ENCODE measurements around the gene INPPL1. TPM values are rescaled to one million over a fixed set of nuclear protein-coding genes. Genes with fewer than 3 reads are reported as not detected.
"Not testable (repeated sequence)": the region's sequence is repeated elsewhere in the genome, so short reads cannot be mapped to it uniquely, and the experiment has no call there.

INPPL1 gene
- total and polyA plus RNA-seq, 2 of the 13 experiments (the other 11 are each of a cell fraction or from before 2014, with no cell fraction given) = 29.1 to 66.9 TPM

DNA sequence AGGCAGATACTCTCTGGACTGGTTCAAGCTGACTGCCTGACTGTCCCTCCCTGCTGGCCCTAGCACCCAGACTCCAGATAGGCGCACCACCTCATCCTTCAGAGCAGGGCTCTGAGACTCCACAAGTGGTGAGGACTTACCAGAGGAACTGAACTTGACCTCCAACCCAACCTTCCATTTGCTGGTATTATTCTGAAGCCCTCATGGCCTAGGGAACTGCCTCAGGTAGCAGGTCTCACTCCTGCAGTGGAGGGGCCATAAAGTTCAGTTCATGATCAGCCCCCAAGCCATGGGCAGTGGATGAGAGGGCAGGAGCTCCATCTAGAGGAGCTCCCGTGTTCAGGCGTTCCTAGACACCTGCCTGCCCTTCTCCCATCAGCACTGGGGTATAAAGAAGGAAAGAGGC, 43.0 kb upstream of the INPPL1 start:
- H3K27me3 ChIP-seq (ENCODE audit: control insufficient read depth in 1 of 2, insufficient read depth in 2 of 2, low read length in 2 of 2); H3K79me2 ChIP-seq (ENCODE audit: insufficient read depth, low read length); DNase-seq (ENCODE audit: low spot score); H3K4me3 ChIP-seq (replicated peaks in 1 of 3; ENCODE audit: insufficient read depth in 1 of 3, low read depth in 2 of 3, low read length in 3 of 3); H3K9ac ChIP-seq (ENCODE audit: insufficient read depth, low read depth, low read length); H3K27ac ChIP-seq (ENCODE audit: extremely low read length, insufficient read depth, low read length); CTCF ChIA-PET (ENCODE audit: low intra/inter-chr PET ratio, low total read pairs); H3K36me3 ChIP-seq (replicated peaks in 1 of 2; ENCODE audit: control insufficient read depth in 1 of 2, insufficient read depth in 2 of 2, low read length in 2 of 2); H3K4me2 ChIP-seq (ENCODE audit: low read depth, low read length); H3K4me1 ChIP-seq (ENCODE audit: insufficient read depth, low read length); H4K20me1 ChIP-seq (ENCODE audit: insufficient read depth, low read length); POLR2A ChIA-PET; H2AFZ ChIP-seq (ENCODE audit: low read length); in situ Hi-C loops (cut with HindIII; ENCODE audit: extremely low pct_ligation_motif_present, low pct_unique_long_range_greater_than_20kb); H3K9me3 ChIP-seq (ENCODE audit: low read length); BruUV-seq (replicated peaks): not testable (repeated sequence)
- WGBS (ENCODE audit: low lambda C conversion rate) = 38% methylated on average over 3 of the region's 3 CpGs
- intact Hi-C loops (cut with micrococcal nuclease; ENCODE audit: unreplicated experiment) = loop anchor here (2.0 kb wide), 1 partner anchor 39 kb away; no protein-coding TSS in a partner anchor
- ATAC-seq (peak; percentile 73), FAIRE-seq (peak; percentile 28)
- TF ChIP-seq, protein P1, sequence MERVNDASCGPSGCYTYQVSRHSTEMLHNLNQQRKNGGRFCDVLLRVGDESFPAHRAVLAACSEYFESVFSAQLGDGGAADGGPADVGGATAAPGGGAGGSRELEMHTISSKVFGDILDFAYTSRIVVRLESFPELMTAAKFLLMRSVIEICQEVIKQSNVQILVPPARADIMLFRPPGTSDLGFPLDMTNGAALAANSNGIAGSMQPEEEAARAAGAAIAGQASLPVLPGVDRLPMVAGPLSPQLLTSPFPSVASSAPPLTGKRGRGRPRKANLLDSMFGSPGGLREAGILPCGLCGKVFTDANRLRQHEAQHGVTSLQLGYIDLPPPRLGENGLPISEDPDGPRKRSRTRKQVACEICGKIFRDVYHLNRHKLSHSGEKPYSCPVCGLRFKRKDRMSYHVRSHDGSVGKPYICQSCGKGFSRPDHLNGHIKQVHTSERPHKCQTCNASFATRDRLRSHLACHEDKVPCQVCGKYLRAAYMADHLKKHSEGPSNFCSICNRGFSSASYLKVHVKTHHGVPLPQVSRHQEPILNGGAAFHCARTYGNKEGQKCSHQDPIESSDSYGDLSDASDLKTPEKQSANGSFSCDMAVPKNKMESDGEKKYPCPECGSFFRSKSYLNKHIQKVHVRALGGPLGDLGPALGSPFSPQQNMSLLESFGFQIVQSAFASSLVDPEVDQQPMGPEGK (CRISPR knock-in tag; IDR thresholded peaks at IDR 0.05) = peak; percentile 70
- TF ChIP-seq STAG1 (CRISPR knock-in tag; IDR thresholded peaks at IDR 0.05) = peak; percentile 47
- peak; percentile 75 for TF ChIP-seq CTCF (CRISPR knock-in tag; IDR thresholded peaks at IDR 0.05)

DNA sequence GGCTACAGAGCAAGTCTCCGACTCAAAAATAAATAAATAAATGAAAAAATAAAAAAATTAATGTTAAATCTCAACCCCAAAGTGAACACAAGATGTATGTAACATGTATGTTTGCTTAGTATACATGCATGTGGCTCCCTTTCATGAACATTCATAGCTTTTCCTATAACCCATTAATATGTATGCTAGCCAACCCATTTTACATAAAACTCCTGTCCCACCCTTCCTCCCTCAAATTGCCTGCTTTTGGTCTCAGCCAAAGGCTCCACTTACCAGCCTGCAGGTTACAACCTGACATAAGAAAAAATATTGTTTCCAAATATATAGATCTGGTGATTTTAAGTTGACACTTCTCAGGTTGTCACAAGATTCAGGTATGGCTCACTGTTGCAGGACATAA, 36.3 kb upstream of the INPPL1 start:
- CTCF ChIA-PET (ENCODE audit: low intra/inter-chr PET ratio, low total read pairs) = no interaction called here
- H3K79me2 ChIP-seq (ENCODE audit: insufficient read depth, low read length) = no peaks in the 10 kb centered on the region
- H3K27ac ChIP-seq (ENCODE audit: extremely low read length, insufficient read depth, low read length) = no peak overlapping the region
- H3K27me3 ChIP-seq (ENCODE audit: control insufficient read depth in 1 of 2, insufficient read depth in 2 of 2, low read length in 2 of 2) = 0 out of 5 replicates have a peak, but pooled peaks cover 0 to 6% of the 10 kb centered on the region in 2 experiments
- no peaks in the 10 kb centered on the region for H3K36me3 ChIP-seq (replicated peaks in 1 of 2; ENCODE audit: control insufficient read depth in 1 of 2, insufficient read depth in 2 of 2, low read length in 2 of 2)
- H3K9ac ChIP-seq (ENCODE audit: insufficient read depth, low read depth, low read length) = no peak overlapping the region
- no peak overlapping the region for H2AFZ ChIP-seq (ENCODE audit: low read length)
- no peak for ATAC-seq
- no TSS peak for BruUV-seq (replicated peaks)
- DNase-seq (ENCODE audit: low spot score) = no peak
- 0 out of 2 replicates have a peak, but pooled peaks cover 7% of the 10 kb centered on the region for H3K4me1 ChIP-seq (ENCODE audit: insufficient read depth, low read length)
- POLR2A ChIA-PET = no interaction called here
- no peak overlapping the region for H3K4me3 ChIP-seq (replicated peaks in 1 of 3; ENCODE audit: insufficient read depth in 1 of 3, low read depth in 2 of 3, low read length in 3 of 3)
- FAIRE-seq = no peak
- no peak overlapping the region for H3K4me2 ChIP-seq (ENCODE audit: low read depth, low read length)
- in situ Hi-C loops (cut with HindIII; ENCODE audit: extremely low pct_ligation_motif_present, low pct_unique_long_range_greater_than_20kb) (no loop called here), intact Hi-C loops (cut with micrococcal nuclease; ENCODE audit: unreplicated experiment) (no loop called here)
- H3K9me3 ChIP-seq (ENCODE audit: low read length) = no peaks in the 10 kb centered on the region
- H4K20me1 ChIP-seq (ENCODE audit: insufficient read depth, low read length) = no peaks in the 10 kb centered on the region
- WGBS (ENCODE audit: low lambda C conversion rate) = 50% methylated on average over 1 of the region's 1 CpG
- TF ChIP-seq ZNF670 (CRISPR knock-in tag; IDR thresholded peaks at IDR 0.05; ENCODE audit: borderline replicate concordance) (no peak), ZC3H13 (CRISPR knock-in tag; IDR thresholded peaks at IDR 0.05) (no peak), KMT2A (CRISPR knock-in tag; IDR thresholded peaks at IDR 0.05) (no peak), HNF4A (CRISPR knock-in tag; IDR thresholded peaks at IDR 0.05) (no peak), SP4 (CRISPR knock-in tag; IDR thresholded peaks at IDR 0.05) (no peak), ZNF569 (CRISPR knock-in tag; IDR thresholded peaks at IDR 0.05; ENCODE audit: borderline replicate concordance) (no peak), NRL (CRISPR knock-in tag; IDR thresholded peaks at IDR 0.05; ENCODE audit: borderline replicate concordance) (no peak), SMARCC2 (IDR thresholded peaks at IDR 0.05) (no peak), ZNF224 (CRISPR knock-in tag; IDR thresholded peaks at IDR 0.05) (no peak)
- TF ChIP-seq, protein P2, sequence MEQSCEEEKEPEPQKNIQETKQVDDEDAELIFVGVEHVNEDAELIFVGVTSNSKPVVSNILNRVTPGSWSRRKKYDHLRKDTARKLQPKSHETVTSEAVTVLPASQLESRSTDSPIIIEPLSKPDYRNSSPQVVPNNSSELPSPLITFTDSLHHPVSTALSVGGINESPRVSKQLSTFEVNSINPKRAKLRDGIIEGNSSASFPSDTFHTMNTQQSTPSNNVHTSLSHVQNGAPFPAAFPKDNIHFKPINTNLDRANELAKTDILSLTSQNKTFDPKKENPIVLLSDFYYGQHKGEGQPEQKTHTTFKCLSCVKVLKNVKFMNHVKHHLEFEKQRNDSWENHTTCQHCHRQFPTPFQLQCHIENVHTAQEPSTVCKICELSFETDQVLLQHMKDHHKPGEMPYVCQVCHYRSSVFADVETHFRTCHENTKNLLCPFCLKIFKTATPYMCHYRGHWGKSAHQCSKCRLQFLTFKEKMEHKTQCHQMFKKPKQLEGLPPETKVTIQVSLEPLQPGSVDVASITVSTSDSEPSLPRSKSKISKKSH (CRISPR knock-in tag; IDR thresholded peaks at IDR 0.05; ENCODE audit: borderline replicate concordance) = no peak
- TF ChIP-seq, protein P3, sequence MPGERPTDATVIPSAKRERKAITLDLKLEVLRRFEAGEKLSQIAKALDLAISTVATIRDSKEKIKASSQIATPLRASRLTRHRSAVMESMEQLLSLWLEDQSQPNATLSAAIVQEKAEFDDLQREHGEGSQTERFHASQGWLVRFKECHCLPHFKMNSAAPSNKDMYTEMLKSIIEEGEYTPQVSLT (CRISPR knock-in tag; IDR thresholded peaks at IDR 0.05; ENCODE audit: borderline replicate concordance, low read depth) = no peak
